HepG2 (cell line): ENCODE data around the gene NNMT. TPM values are rescaled to one million over a fixed set of nuclear protein-coding genes. Genes with fewer than 3 reads are reported as not detected.

ENCODE experiments used
- ATAC-seq: fragments of 200-7000 bp; cut with Tn5 transposase; 3 replicates; pipeline ENCODE4 v1.9.1; 2020; ENCODE audit warnings: mild to moderate bottlenecking, moderate library complexity
- BruUV-seq: library from RNA; stranded (reverse); fragments of 400-500 nt; replicated peaks from 2 replicates; lab custom pipeline; 2021; lab: Mats Ljungman, UMichigan
- CTCF ChIA-PET: fragments of 300-600 bp; formaldehyde crosslinking; extraction: SDS; loops from one replicate; lab custom pipeline; 2021; ENCODE audit warnings: low total read pairs, inconsistent platforms, low intra/inter-chr PET ratio; lab: Yijun Ruan, JAX
- POLR2A ChIA-PET: fragments of 350-600 bp; sonication (Branson Sonifier 250); formaldehyde crosslinking; loops from one replicate; lab custom pipeline; 2020; ENCODE audit warnings: antibody characterized with exemption, inconsistent platforms; lab: Yijun Ruan, JAX
- DNase-seq: peaks from one replicate; pipeline ENCODE4 v3.0.0-alpha.2; 2015; ENCODE audit warnings: low spot score
- FAIRE-seq: peaks from 3 replicates; lab custom pipeline; 2011; peaks lifted over from hg19 to GRCh38; lab: Jason Lieb, UNC
- H2AFZ ChIP-seq: one replicate; pipeline ENCODE4 v1.6.1; 2011; ENCODE audit warnings: low read length, inconsistent platforms
- H3K27ac ChIP-seq: fragments of 300-600 bp; 3 replicates; pipeline ENCODE4 v1.8.0; 2011; ENCODE audit warnings: mixed run types, mild to moderate bottlenecking, mixed read lengths, low read length, inconsistent platforms; ENCODE audit not compliant: insufficient read depth; ENCODE audit errors: extremely low read length
- H3K27me3 ChIP-seq, 2 experiments: fragments of 200-600 bp in 1 of 2; 2 replicates in 1 of 2; 3 replicates in 1 of 2; pipeline versions ENCODE4 v1.6.0 to v1.8.0; 2011; ENCODE audit warnings: low read length in 2 of 2, mild to moderate bottlenecking in 2 of 2, moderate library complexity in 2 of 2, inconsistent platforms in 1 of 2; ENCODE audit not compliant: insufficient read depth in 2 of 2, control insufficient read depth in 1 of 2
- H3K36me3 ChIP-seq, 2 experiments: fragments of 200-600 bp in 1 of 2; replicated peaks in 1 of 2; 2 replicates in 1 of 2; 3 replicates in 1 of 2; pipeline versions ENCODE4 v1.5.1 to v1.8.0; 2011; ENCODE audit warnings: low read length in 2 of 2, inconsistent platforms in 1 of 2; ENCODE audit not compliant: insufficient read depth in 2 of 2, control insufficient read depth in 1 of 2
- H3K4me1 ChIP-seq: 2 replicates; pipeline ENCODE4 v1.5.1; 2012; ENCODE audit warnings: low read length, inconsistent platforms; ENCODE audit not compliant: insufficient read depth
- H3K4me2 ChIP-seq: 2 replicates; pipeline ENCODE4 v1.6.0; 2011; ENCODE audit warnings: low read depth, low read length, inconsistent platforms
- H3K4me3 ChIP-seq, 3 experiments: fragments of 200-600 bp in 1 of 3; sonication (generic), shearing (Covaris generic) in 1 of 3; replicated peaks in 1 of 3; 2 replicates each; pipeline ENCODE4 v1.5.1; 2011 to 2016; ENCODE audit warnings: low read length in 3 of 3, inconsistent platforms in 2 of 3, low read depth in 2 of 3, mild to moderate bottlenecking in 2 of 3, control low read depth in 1 of 3, mixed read lengths in 1 of 3; ENCODE audit not compliant: insufficient read depth in 1 of 3
- H3K79me2 ChIP-seq: one replicate; pipeline ENCODE4 v1.6.1; 2011; ENCODE audit warnings: low read length, inconsistent platforms; ENCODE audit not compliant: insufficient read depth
- H3K9ac ChIP-seq: 2 replicates; pipeline ENCODE4 v1.6.0; 2011; ENCODE audit warnings: mild to moderate bottlenecking, low read depth, low read length, inconsistent platforms; ENCODE audit not compliant: insufficient read depth
- H3K9me3 ChIP-seq: 2 replicates; pipeline ENCODE4 v1.5.1; 2012; ENCODE audit warnings: mild to moderate bottlenecking, low read length
- H4K20me1 ChIP-seq: 2 replicates; pipeline ENCODE4 v1.6.0; 2011; ENCODE audit warnings: inconsistent platforms, mild to moderate bottlenecking, low read length, moderate library complexity; ENCODE audit not compliant: insufficient read depth
- ATF7 ChIP-seq, 2 experiments: fragments of 450-650 bp in 1 of 2; sonication (generic) in 1 of 2; formaldehyde crosslinking in 1 of 2; IDR thresholded peaks; 2 replicates each; pipeline versions ENCODE4 v1.4.0 to v1.6.1; 2016 to 2020; ENCODE audit warnings: antibody characterized with exemption in 1 of 2, mild to moderate bottlenecking in 1 of 2, missing genetic modification reagents in 1 of 2
- DNMT1 ChIP-seq: sonication (generic); formaldehyde crosslinking; IDR thresholded peaks from 2 replicates; pipeline ENCODE4 v1.5.1; 2020; ENCODE audit warnings: mild to moderate bottlenecking, missing genetic modification reagents
- RFXAP ChIP-seq: sonication (generic); formaldehyde crosslinking; IDR thresholded peaks from 2 replicates; pipeline ENCODE4 v1.4.0; 2020; ENCODE audit warnings: missing genetic modification reagents, borderline replicate concordance
- THYN1 ChIP-seq: sonication (generic); formaldehyde crosslinking; IDR thresholded peaks from 2 replicates; pipeline ENCODE4 v1.8.1; 2023; ENCODE audit warnings: low read depth, mild to moderate bottlenecking, moderate library complexity, missing genetic modification reagents, borderline replicate concordance
- ZFP62 ChIP-seq: sonication (generic); formaldehyde crosslinking; IDR thresholded peaks from 2 replicates; pipeline ENCODE4 v1.4.0; 2020; ENCODE audit warnings: missing genetic modification reagents
- ZXDC ChIP-seq: sonication (generic); formaldehyde crosslinking; IDR thresholded peaks from 2 replicates; pipeline ENCODE4 v1.5.0; 2020; ENCODE audit warnings: mild to moderate bottlenecking, missing genetic modification reagents
- WGBS: methylation state at CpG from one replicate; pipeline ENCODE4 v1.1.6; 2017; ENCODE audit warnings: low lambda C conversion rate; 5-methylcytosine and 5-hydroxymethylcytosine counted together
- in situ Hi-C: cut with HindIII; loops from 2 replicates; pipeline ENCODE4 v1.10.0; 2017; ENCODE audit warnings: low pct_unique_long_range_greater_than_20kb; ENCODE audit not compliant: extremely low pct_ligation_motif_present
- intact Hi-C: fragments of 100-400 bp; cut with micrococcal nuclease; formaldehyde crosslinking; loops from one replicate; pipeline ENCODE4 v1.10.0; 2022; ENCODE audit not compliant: unreplicated experiment
- polyA plus RNA-seq, 8 experiments: library from polyadenylated mRNA; depleted of rRNA in 3 of 8; stranded (reverse) in 7 of 8; unstranded in 1 of 8; fragments of >200 nt; fragmentation: Illumina TruSeq in 4 of 8; extraction: Trizol in 4 of 8; gene quantifications; 2 replicates each; pipeline versions ENCODE4 v1.2.1 to v1.2.3, GENCODE V29; 2011 to 2016; ENCODE audit warnings: low read depth in 4 of 8, missing spikeins in 1 of 8, mixed read lengths in 1 of 8; ENCODE audit not compliant: insufficient read depth in 1 of 8
- total RNA-seq, 5 experiments: library from RNA; depleted of rRNA; stranded (reverse); fragments of >200 nt; fragmentation: Illumina TruSeq; extraction: Trizol; gene quantifications; 2 replicates each; pipeline ENCODE4 v1.2.3, GENCODE V29; 2016; ENCODE audit warnings: low read depth in 1 of 5

NNMT gene
- total and polyA plus RNA-seq, 2 of the 13 experiments (the other 11 are each of a cell fraction or from before 2014, with no cell fraction given) = 0.13 TPM; not detected in 1

- TF ChIP-seq ATF7 (IDR thresholded peaks at IDR 0.05) (no peak), ATF7 (CRISPR knock-in tag; IDR thresholded peaks at IDR 0.05) (no peak)
Observed at GRCh38 chr11:114301927-114302326, 5.7 kb downstream of the NNMT start (continued).

GRCh38 chr11:114302663-114303062 lies 6.5 kb downstream of the NNMT start:
- CTCF ChIA-PET = no interaction called here
- no peak for DNase-seq
- POLR2A ChIA-PET = no interaction called here
- intact Hi-C loops (no loop called here), in situ Hi-C loops (no loop called here)
- no peaks in the 10 kb centered on the region for H3K9me3 ChIP-seq
- TF ChIP-seq RFXAP (CRISPR knock-in tag) = no peak
- no peak for TF ChIP-seq DNMT1 (CRISPR knock-in tag)
- TF ChIP-seq ZXDC (CRISPR knock-in tag) = no peak
- TF ChIP-seq ZFP62 = no peak
- no peak for TF ChIP-seq THYN1 (CRISPR knock-in tag)
- no peak for ATAC-seq
- H2AFZ ChIP-seq = no peak overlapping the region
- no TSS peak for BruUV-seq
- FAIRE-seq = no peak
- peaks cover 22% of the 10 kb centered on the region for H3K4me1 ChIP-seq
- no peaks in the 10 kb centered on the region for H3K36me3 ChIP-seq
- H3K9ac ChIP-seq = no peak overlapping the region
- no peak overlapping the region for H3K4me2 ChIP-seq
- H4K20me1 ChIP-seq = no peaks in the 10 kb centered on the region
- H3K27ac ChIP-seq = no peak overlapping the region
- 0% methylated on average over 1 of the region's 1 CpG for WGBS
- no peak overlapping the region for H3K4me3 ChIP-seq
- no peaks in the 10 kb centered on the region for H3K79me2 ChIP-seq
- H3K27me3 ChIP-seq = peaks cover 0 to 12% of the 10 kb centered on the region in 2 experiments; a peak in 2 of 5 replicates
